ENCODE data around the gene MTHFD1. TPM values are rescaled to one million over a fixed set of nuclear protein-coding genes. Genes with fewer than 3 reads are reported as not detected.

The MTHFD1 gene
- total and polyA plus RNA-seq, 9 of the 15 experiments (the other 6 are each of a cell fraction or from before 2014, with no cell fraction given), result 66.7 to 158 (median 90.9) TPM

GRCh38 chr14:64503434-64504309 is 115.5 kb downstream of the MTHFD1 start, which contains the start of gene ZBTB25 (continued):
- TF ChIP-seq TEAD2 (tag; IDR thresholded peaks at IDR 0.05) (no peak), MAFG (tag; conservative IDR thresholded peaks at IDR 0.05) (no peak), PHF8 (IDR thresholded peaks at IDR 0.05; ENCODE audit: borderline replicate concordance, low read length) (peak; percentile 66), SAFB2 (IDR thresholded peaks at IDR 0.05; ENCODE audit: borderline replicate concordance, low read depth, low read length, severe bottlenecking) (no peak), MLX (CRISPR knock-in tag; conservative IDR thresholded peaks at IDR 0.05) (no peak), FOXA1 (IDR thresholded peaks at IDR 0.05; ENCODE audit: borderline replicate concordance) (no peak), HOMEZ (CRISPR knock-in tag; IDR thresholded peaks at IDR 0.05) (no peak), CREB3L1 (IDR thresholded peaks at IDR 0.05; ENCODE audit: borderline replicate concordance, low read depth) (no peak), KLF16 (IDR thresholded peaks at IDR 0.05) (no peak), HEY1 (CRISPR knock-in tag; IDR thresholded peaks at IDR 0.05; ENCODE audit: borderline replicate concordance) (no peak), ZNF146 (CRISPR knock-in tag; IDR thresholded peaks at IDR 0.05; ENCODE audit: unreplicated experiment) (no peak), MTA2 (IDR thresholded peaks at IDR 0.05; ENCODE audit: low read depth) (no peak), RBM34 (IDR thresholded peaks at IDR 0.05; ENCODE audit: borderline replicate concordance, insufficient read depth, low read length) (no peak), KLF13 (tag; IDR thresholded peaks at IDR 0.05; ENCODE audit: borderline replicate concordance, low read depth) (no peak), ZNF830 (CRISPR knock-in tag; IDR thresholded peaks at IDR 0.05) (no peak), CREBBP (IDR thresholded peaks at IDR 0.05; ENCODE audit: low read depth, low read length) (no peak), SMARCB1 (IDR thresholded peaks at IDR 0.05; ENCODE audit: insufficient read length, low read depth) (no peak), E2F3 (CRISPR knock-in tag; IDR thresholded peaks at IDR 0.05) (no peak), ZBTB49 (CRISPR knock-in tag; IDR thresholded peaks at IDR 0.05; ENCODE audit: borderline replicate concordance) (no peak), ELF1 (tag; IDR thresholded peaks at IDR 0.05) (0 out of 2 replicates have a peak, but pooled peaks have one; percentile 38)
